Hepatocyte (in vitro differentiated cells): Measurements from ENCODE around the gene CORO7. TPM values are rescaled to one million over a fixed set of nuclear protein-coding genes. Genes with fewer than 3 reads are reported as not detected.

Source experiments
- DNase-seq: peaks from one replicate; pipeline ENCODE4 v3.0.0-alpha.2; 2016; ENCODE audit warnings: low spot score
- H2AFZ ChIP-seq: fragments of 200-600 bp; sonication (generic); 2 replicates; pipeline ENCODE4 v1.6.0; 2016; ENCODE audit warnings: antibody characterized with exemption, mild to moderate bottlenecking
- H3K27ac ChIP-seq: fragments of 200-600 bp; sonication (generic); 2 replicates; pipeline ENCODE4 v1.5.1; 2016; ENCODE audit warnings: mild to moderate bottlenecking
- H3K27me3 ChIP-seq: fragments of 200-600 bp; sonication (generic); 2 replicates; pipeline ENCODE4 v1.6.1; 2016
- H3K36me3 ChIP-seq: fragments of 200-600 bp; sonication (generic); replicated peaks from 2 replicates; pipeline ENCODE4 v1.5.1; 2016; ENCODE audit warnings: low read depth; ENCODE audit not compliant: insufficient read depth
- H3K4me1 ChIP-seq: fragments of 200-600 bp; sonication (generic); 2 replicates; pipeline ENCODE4 v1.5.1; 2016; ENCODE audit warnings: mild to moderate bottlenecking, moderate library complexity; ENCODE audit not compliant: insufficient read depth
- H3K4me2 ChIP-seq: fragments of 200-600 bp; sonication (generic); 2 replicates; pipeline ENCODE4 v1.6.0; 2016
- H3K4me3 ChIP-seq: fragments of 200-600 bp; sonication (generic); 2 replicates; pipeline ENCODE4 v1.5.1; 2016; ENCODE audit warnings: mild to moderate bottlenecking
- H3K79me2 ChIP-seq: fragments of 200-600 bp; sonication (generic); 2 replicates; pipeline ENCODE4 v1.6.0; 2017; ENCODE audit warnings: mild to moderate bottlenecking
- H3K9me2 ChIP-seq: fragments of 200-600 bp; sonication (generic); replicated peaks from 2 replicates; pipeline ENCODE4 v1.6.0; 2017; ENCODE audit warnings: mild to moderate bottlenecking; ENCODE audit not compliant: insufficient read depth
- H3K9me3 ChIP-seq: fragments of 200-600 bp; sonication (generic); 2 replicates; pipeline ENCODE4 v1.5.1; 2016; ENCODE audit warnings: low read depth, mild to moderate bottlenecking
- H4K20me1 ChIP-seq: fragments of 200-600 bp; sonication (generic); 2 replicates; pipeline ENCODE4 v1.6.0; 2016; ENCODE audit warnings: mild to moderate bottlenecking; ENCODE audit not compliant: insufficient read depth, poor library complexity, severe bottlenecking
- EZH2 ChIP-seq: fragments of 200-600 bp; sonication (generic); IDR thresholded peaks from 2 replicates; pipeline ENCODE4 v1.6.1; 2016; ENCODE audit warnings: antibody characterized with exemption, mild to moderate bottlenecking, borderline replicate concordance
- EZH2phosphoT487 ChIP-seq: fragments of 200-600 bp; sonication (generic); IDR thresholded peaks from one replicate; pipeline ENCODE4 v1.6.1; 2018; ENCODE audit warnings: antibody characterized with exemption, mild to moderate bottlenecking, low read depth, moderate library complexity; ENCODE audit not compliant: unreplicated experiment, severe bottlenecking
- WGBS: methylation state at CpG from one replicate; pipeline ENCODE4 v1.1.6; 2016; ENCODE audit warnings: low lambda C conversion rate; ENCODE audit errors: missing lambda C conversion rate; 5-methylcytosine and 5-hydroxymethylcytosine counted together
- polyA plus RNA-seq: library from polyadenylated mRNA; unstranded; fragments of >200 nt; fragmentation: Nextera tagmentation; extraction: Ambion mirVana; gene quantifications from 2 replicates; pipeline ENCODE4 v1.2.1, GENCODE V29; 2016
- total RNA-seq: library from RNA; depleted of rRNA; stranded (reverse); fragments of >200 nt; gene quantifications from 2 replicates; pipeline ENCODE4 v1.2.3, GENCODE V29; 2014
- TF ChIP-seq, protein P1 (sequence below): fragments of 200-600 bp; sonication (generic); IDR thresholded peaks from 2 replicates; pipeline ENCODE4 v1.5.1; 2016; ENCODE audit warnings: antibody characterized with exemption, mild to moderate bottlenecking; ENCODE audit not compliant: poor library complexity

Gene CORO7
- total and polyA plus RNA-seq, 2 experiments from 2014 or later, result 18.2 to 33.3 TPM

DNA sequence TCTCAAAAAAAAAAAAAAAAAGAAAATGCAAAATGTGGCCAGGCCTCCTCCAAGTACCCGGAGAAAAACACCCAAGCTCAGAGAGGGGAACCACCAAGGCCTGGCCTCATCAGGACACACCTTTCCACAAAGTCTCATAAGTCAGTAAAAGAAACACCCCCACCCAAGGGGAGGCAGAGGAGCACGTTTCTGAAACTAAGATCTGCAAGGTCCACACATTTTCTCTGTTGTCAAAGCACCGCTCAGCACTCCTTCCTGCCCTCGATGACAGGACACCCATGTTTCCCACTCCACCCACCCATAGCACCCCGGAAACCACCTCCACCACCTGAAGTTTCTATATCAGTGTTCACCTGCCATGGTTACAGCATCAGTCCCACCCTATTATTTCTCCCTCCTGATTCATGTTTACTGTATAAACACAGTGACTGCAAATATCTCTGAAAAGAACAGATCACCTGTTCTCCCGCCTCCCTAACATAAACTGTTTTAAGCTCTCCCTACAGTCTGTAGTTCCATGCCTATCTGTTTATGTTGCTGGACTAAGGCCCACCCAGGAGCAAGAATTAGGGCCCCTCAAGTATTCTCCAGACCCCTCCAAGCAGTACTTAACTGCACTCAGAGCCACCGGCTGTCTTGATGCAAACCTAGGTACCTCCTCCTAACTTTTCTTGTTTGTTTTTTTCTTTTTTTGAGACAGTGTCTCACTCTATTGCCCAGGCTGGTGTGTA lies 2.0 kb downstream of the CORO7 start:
- DNase-seq, result no peak
- Histone ChIP-seq H3K27ac (no peak overlapping the region), H3K79me2 (peaks cover 26% of the 10 kb centered on the region), H3K4me1 (peaks cover 7% of the 10 kb centered on the region), H2AFZ (no peak overlapping the region), H3K36me3 (no peaks in the 10 kb centered on the region), H3K27me3 (no peaks in the 10 kb centered on the region), H4K20me1 (peaks cover 10% of the 10 kb centered on the region), H3K9me2 (no peaks in the 10 kb centered on the region), H3K4me3 (no peak overlapping the region), H3K4me2 (peak overlapping the region; percentile 97), H3K9me3 (no peaks in the 10 kb centered on the region)
- no peak for TF ChIP-seq EZH2phosphoT487
- no peak for TF ChIP-seq EZH2
- TF ChIP-seq, protein P1, sequence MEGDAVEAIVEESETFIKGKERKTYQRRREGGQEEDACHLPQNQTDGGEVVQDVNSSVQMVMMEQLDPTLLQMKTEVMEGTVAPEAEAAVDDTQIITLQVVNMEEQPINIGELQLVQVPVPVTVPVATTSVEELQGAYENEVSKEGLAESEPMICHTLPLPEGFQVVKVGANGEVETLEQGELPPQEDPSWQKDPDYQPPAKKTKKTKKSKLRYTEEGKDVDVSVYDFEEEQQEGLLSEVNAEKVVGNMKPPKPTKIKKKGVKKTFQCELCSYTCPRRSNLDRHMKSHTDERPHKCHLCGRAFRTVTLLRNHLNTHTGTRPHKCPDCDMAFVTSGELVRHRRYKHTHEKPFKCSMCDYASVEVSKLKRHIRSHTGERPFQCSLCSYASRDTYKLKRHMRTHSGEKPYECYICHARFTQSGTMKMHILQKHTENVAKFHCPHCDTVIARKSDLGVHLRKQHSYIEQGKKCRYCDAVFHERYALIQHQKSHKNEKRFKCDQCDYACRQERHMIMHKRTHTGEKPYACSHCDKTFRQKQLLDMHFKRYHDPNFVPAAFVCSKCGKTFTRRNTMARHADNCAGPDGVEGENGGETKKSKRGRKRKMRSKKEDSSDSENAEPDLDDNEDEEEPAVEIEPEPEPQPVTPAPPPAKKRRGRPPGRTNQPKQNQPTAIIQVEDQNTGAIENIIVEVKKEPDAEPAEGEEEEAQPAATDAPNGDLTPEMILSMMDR, result no peak
- WGBS, result 83% methylated on average over 6 of the region's 7 CpGs

DNA sequence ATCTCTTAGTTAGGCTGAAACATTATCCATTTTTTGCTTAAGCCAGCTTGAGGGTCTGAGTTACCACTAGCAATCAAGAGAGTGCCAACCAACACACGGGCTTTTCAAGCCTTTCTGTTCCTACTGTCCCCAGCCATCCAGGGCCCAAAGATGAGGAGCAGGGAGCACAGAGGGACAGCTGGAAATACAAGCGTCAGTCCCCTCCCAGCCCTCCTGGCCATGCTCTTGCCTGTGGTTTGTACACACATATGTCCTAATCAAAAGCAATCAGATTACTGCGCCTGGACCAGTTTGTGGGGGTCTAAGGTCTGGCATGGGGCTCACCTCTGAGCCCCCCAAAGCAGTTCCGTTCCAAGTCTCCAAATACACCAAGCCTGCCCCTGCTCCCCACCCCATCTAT lies 3.5 kb downstream of the CORO7 start:
- peaks cover 26% of the 10 kb centered on the region for H3K79me2 ChIP-seq
- no peaks in the 10 kb centered on the region for H3K9me3 ChIP-seq
- DNase-seq, result no peak
- H3K36me3 ChIP-seq, result no peaks in the 10 kb centered on the region
- no peak overlapping the region for H2AFZ ChIP-seq
- 93% methylated on average over 4 of the region's 4 CpGs for WGBS
- H3K4me3 ChIP-seq, result no peak overlapping the region
- no peak overlapping the region for H3K27ac ChIP-seq
- no peak for TF ChIP-seq EZH2phosphoT487
- no peak for TF ChIP-seq EZH2
- TF ChIP-seq, protein P1, result no peak
- H3K4me2 ChIP-seq, result no peak overlapping the region
- no peaks in the 10 kb centered on the region for H3K27me3 ChIP-seq
- peaks cover 7% of the 10 kb centered on the region for H3K4me1 ChIP-seq
- H3K9me2 ChIP-seq, result no peaks in the 10 kb centered on the region
- peaks cover 10% of the 10 kb centered on the region for H4K20me1 ChIP-seq

DNA sequence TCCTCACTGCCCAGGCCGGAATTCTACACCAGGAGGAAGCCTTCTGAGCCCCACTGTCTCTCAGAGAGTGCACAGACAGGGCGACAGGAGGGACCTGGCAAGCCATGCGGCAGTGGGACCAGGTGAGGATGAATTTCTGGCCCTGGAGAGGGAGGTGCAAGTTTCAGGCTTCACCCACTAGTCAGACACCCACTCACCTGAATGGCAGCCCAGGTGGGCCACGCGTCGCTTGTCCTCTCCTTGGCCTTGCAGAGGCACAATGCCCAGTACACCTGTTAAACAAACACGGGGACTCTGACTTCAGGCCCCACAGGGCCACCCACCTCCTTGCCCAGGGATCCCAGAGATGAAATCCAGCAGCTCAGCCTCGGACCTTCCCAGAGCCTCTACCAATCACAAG lies 4.2 kb downstream of the CORO7 start:
- H3K4me3 ChIP-seq, result no peak overlapping the region
- peaks cover 26% of the 10 kb centered on the region for H3K79me2 ChIP-seq
- H3K9me2 ChIP-seq, result no peaks in the 10 kb centered on the region
- WGBS, result 95% methylated on average over 8 of the region's 8 CpGs
- no peaks in the 10 kb centered on the region for H3K27me3 ChIP-seq
- peaks cover 7% of the 10 kb centered on the region for H3K4me1 ChIP-seq
- no peak overlapping the region for H2AFZ ChIP-seq
- TF ChIP-seq, protein P1, result no peak
- TF ChIP-seq EZH2, result no peak
- H4K20me1 ChIP-seq, result peaks cover 10% of the 10 kb centered on the region
- no peaks in the 10 kb centered on the region for H3K36me3 ChIP-seq
- no peak overlapping the region for H3K27ac ChIP-seq
- DNase-seq, result no peak
- H3K4me2 ChIP-seq, result no peak overlapping the region
- H3K9me3 ChIP-seq, result no peaks in the 10 kb centered on the region

DNA sequence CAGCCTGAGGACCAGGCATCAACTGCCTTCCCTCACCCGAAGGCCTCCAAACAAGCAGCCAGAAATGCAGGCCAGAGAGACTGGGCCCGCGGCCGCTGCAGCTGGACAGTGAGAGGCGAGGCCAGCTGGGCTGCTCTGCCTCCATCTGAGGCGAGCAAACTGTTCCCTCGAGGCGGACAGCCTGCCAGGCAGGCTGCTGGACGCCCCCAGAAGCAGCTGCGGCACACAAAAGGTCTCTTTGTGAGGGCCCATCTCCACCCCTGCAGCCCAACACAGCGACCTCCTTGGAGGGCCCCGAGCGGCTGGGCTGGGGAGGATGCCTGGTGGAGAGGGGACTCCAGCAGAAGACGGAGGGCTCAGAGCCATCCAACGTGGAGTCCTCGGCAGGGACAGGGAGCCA lies 4.7 kb downstream of the CORO7 start:
- WGBS, result 88% methylated on average over 16 of the region's 16 CpGs
- H2AFZ ChIP-seq, result no peak overlapping the region
- no peak overlapping the region for H3K4me3 ChIP-seq
- H3K27ac ChIP-seq, result no peak overlapping the region
- H3K4me2 ChIP-seq, result no peak overlapping the region
- H3K79me2 ChIP-seq, result peaks cover 26% of the 10 kb centered on the region
- no peaks in the 10 kb centered on the region for H3K9me2 ChIP-seq
- no peaks in the 10 kb centered on the region for H3K9me3 ChIP-seq
- H4K20me1 ChIP-seq, result peaks cover 10% of the 10 kb centered on the region
- TF ChIP-seq, protein P1, result no peak
- TF ChIP-seq EZH2phosphoT487 (no peak), EZH2 (no peak)
- no peaks in the 10 kb centered on the region for H3K27me3 ChIP-seq
- H3K4me1 ChIP-seq, result peaks cover 7% of the 10 kb centered on the region
- H3K36me3 ChIP-seq, result no peaks in the 10 kb centered on the region
- no peak for DNase-seq
